Keratinocyte (primary cell): Measurements from ENCODE around the gene KCNIP3. TPM values are rescaled to one million over a fixed set of nuclear protein-coding genes. Genes with fewer than 3 reads are reported as not detected.
A peak's percentile ranks its signal among the peaks of the same experiment; 100 is the strongest.

Source experiments
- DNase-seq: peaks from one replicate; pipeline ENCODE4 v3.0.0-alpha.2; 2011; ENCODE audit warnings: low read depth, missing footprints, low spot score
- FAIRE-seq: peaks from 2 replicates; lab custom pipeline; 2011; peaks lifted over from hg19 to GRCh38; lab: Jason Lieb, UNC
- H2AFZ ChIP-seq: 2 replicates; pipeline ENCODE4 v1.6.0; 2012; ENCODE audit warnings: low read length, control low read depth, inconsistent platforms; ENCODE audit not compliant: control insufficient read depth
- H3K27ac ChIP-seq: 2 replicates; pipeline ENCODE4 v1.5.1; 2011; ENCODE audit warnings: low read length; ENCODE audit not compliant: control insufficient read depth, insufficient read depth
- H3K27me3 ChIP-seq: 3 replicates; pipeline ENCODE4 v1.6.0; 2011; ENCODE audit warnings: low read length; ENCODE audit not compliant: control insufficient read depth, insufficient read depth; ENCODE audit errors: extremely low read depth
- H3K36me3 ChIP-seq, 2 experiments: 2 replicates in 1 of 2; 3 replicates in 1 of 2; pipeline ENCODE4 v1.5.1; 2011; ENCODE audit warnings: low read length in 2 of 2, mild to moderate bottlenecking in 1 of 2; ENCODE audit not compliant: control insufficient read depth in 2 of 2, insufficient read depth in 2 of 2; ENCODE audit errors: extremely low read depth in 1 of 2
- H3K4me1 ChIP-seq: 3 replicates; pipeline ENCODE4 v1.5.1; 2011; ENCODE audit warnings: low read length; ENCODE audit not compliant: control insufficient read depth, insufficient read depth; ENCODE audit errors: extremely low read depth
- H3K4me2 ChIP-seq: 3 replicates; pipeline ENCODE4 v1.6.0; 2011; ENCODE audit warnings: low read depth, low read length; ENCODE audit not compliant: control insufficient read depth, insufficient read depth; ENCODE audit errors: extremely low read depth
- H3K4me3 ChIP-seq, 3 experiments: fragments of 200-600 bp in 1 of 3; sonication (generic) in 1 of 3; 2 replicates in 2 of 3; 3 replicates in 1 of 3; pipeline ENCODE4 v1.5.1; 2011 to 2016; ENCODE audit warnings: low read length in 3 of 3, mild to moderate bottlenecking in 3 of 3, control low read depth in 2 of 3, inconsistent platforms in 1 of 3, low read depth in 1 of 3, mixed read lengths in 1 of 3, mixed run types in 1 of 3, moderate library complexity in 1 of 3; ENCODE audit not compliant: control insufficient read depth in 2 of 3, insufficient read depth in 2 of 3; ENCODE audit errors: extremely low read depth in 1 of 3
- H3K79me2 ChIP-seq: 2 replicates; pipeline ENCODE4 v1.6.0; 2012; ENCODE audit warnings: low read length; ENCODE audit not compliant: control insufficient read depth, insufficient read depth
- H3K9ac ChIP-seq: 3 replicates; pipeline ENCODE4 v1.6.0; 2011; ENCODE audit warnings: low read length; ENCODE audit not compliant: control insufficient read depth, insufficient read depth; ENCODE audit errors: extremely low read depth
- H3K9me1 ChIP-seq: 3 replicates; pipeline ENCODE4 v1.6.0; 2011; ENCODE audit warnings: low read length; ENCODE audit not compliant: control insufficient read depth, insufficient read depth; ENCODE audit errors: extremely low read depth
- H3K9me3 ChIP-seq: 2 replicates; pipeline ENCODE4 v1.5.1; 2012; ENCODE audit warnings: low read depth, low read length; ENCODE audit not compliant: control insufficient read depth
- H4K20me1 ChIP-seq: 3 replicates; pipeline ENCODE4 v1.6.0; 2011; ENCODE audit warnings: low read length; ENCODE audit not compliant: control insufficient read depth, insufficient read depth; ENCODE audit errors: extremely low read depth
- CTCF ChIP-seq, 3 experiments: IDR thresholded peaks in 1 of 3; conservative IDR thresholded peaks in 1 of 3; optimal IDR thresholded peaks in 1 of 3; 2 replicates in 2 of 3; 3 replicates in 1 of 3; pipeline versions ENCODE3 to v1.5.1; 2011; ENCODE audit warnings: low read length in 3 of 3, mild to moderate bottlenecking in 3 of 3, moderate library complexity in 2 of 3, control low read depth in 1 of 3, inconsistent platforms in 1 of 3; ENCODE audit not compliant: insufficient read depth in 2 of 3; ENCODE audit errors: extremely low read depth in 1 of 3
- EZH2 ChIP-seq: IDR thresholded peaks from one replicate; pipeline ENCODE4 v1.6.1; 2012; ENCODE audit warnings: inconsistent platforms, mild to moderate bottlenecking, low read length, moderate library complexity
- dilution Hi-C: fragments of 300-500 bp; cut with MboI; formaldehyde crosslinking; loops from one replicate; pipeline ENCODE4 v1.7.0; 2020; ENCODE audit warnings: low sequenced_read_pairs; ENCODE audit not compliant: extremely low pct_ligation_motif_present
- polyA plus RNA-seq, 5 experiments: library from polyadenylated mRNA; depleted of rRNA in 3 of 5; stranded (reverse) in 3 of 5; stranded (forward) in 1 of 5; unstranded in 1 of 5; fragments of >200 nt; gene quantifications; 1 replicate in 1 of 5; 2 replicates in 3 of 5; 3 replicates in 1 of 5; pipeline versions ENCODE4 v1.2.1 to v1.2.3, GENCODE V29; 2011 to 2012; ENCODE audit warnings: missing spikeins in 2 of 5, low read depth in 1 of 5, low replicate concordance in 1 of 5

Gene KCNIP3
- polyA plus RNA-seq, 1 donor (not counting 4 experiments of a cell fraction or from before 2014, with no cell fraction given), result 0.66 TPM

DNA sequence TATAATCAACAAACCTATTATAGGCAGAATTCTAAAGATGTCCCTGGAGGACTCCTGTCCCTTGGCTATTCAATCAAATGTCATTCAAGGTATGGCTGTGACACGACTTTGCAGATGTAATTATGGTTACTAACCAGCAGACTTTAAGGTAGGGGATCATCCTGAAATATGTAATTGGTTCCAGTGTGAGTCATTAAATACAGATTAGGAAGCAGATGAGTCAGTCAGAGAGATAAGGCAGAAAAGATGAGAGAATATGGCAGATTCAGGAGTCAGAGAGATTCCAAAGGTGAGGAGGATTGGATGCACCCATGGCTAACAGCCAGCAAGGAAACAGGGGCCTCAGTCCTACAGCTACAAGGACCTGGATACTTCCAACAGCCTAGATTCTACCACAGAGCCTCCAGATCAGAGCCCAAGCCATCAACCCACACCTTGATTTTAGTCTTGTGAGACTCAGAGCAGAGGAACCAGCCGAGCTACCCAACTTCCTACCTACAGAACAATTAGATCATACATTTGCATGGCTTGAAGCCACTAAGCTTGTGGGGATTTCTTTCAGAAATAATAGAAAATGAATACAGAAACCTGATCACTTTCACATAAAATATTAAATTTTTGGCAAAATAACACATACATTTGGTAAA lies 34.1 kb upstream of the KCNIP3 start:
- H3K36me3 ChIP-seq, result no peaks in the 10 kb centered on the region
- peak overlapping the region; percentile 44 for H3K27ac ChIP-seq
- no peak for DNase-seq
- H3K9me3 ChIP-seq, result no peaks in the 10 kb centered on the region
- H3K4me3 ChIP-seq, result no peak overlapping the region
- H2AFZ ChIP-seq, result peak overlapping the region; percentile 90
- dilution Hi-C loops, result no loop called here
- H3K9ac ChIP-seq, result no peak overlapping the region
- no peaks in the 10 kb centered on the region for H3K27me3 ChIP-seq
- no peaks in the 10 kb centered on the region for H3K9me1 ChIP-seq
- TF ChIP-seq EZH2 (no peak), CTCF (optimal IDR thresholded peaks at IDR 0.05 in 1 of 3, IDR thresholded peaks at IDR 0.05 in 1 of 3, conservative IDR thresholded peaks at IDR 0.05 in 1 of 3; ENCODE audit: extremely low read depth in 1 of 3, insufficient read depth in 2 of 3, low read length in 3 of 3) (no peak)
- H3K4me2 ChIP-seq, result peak overlapping the region; percentile 29
- no peaks in the 10 kb centered on the region for H4K20me1 ChIP-seq
- FAIRE-seq, result peak; percentile 92
- H3K4me1 ChIP-seq, result peaks cover 37% of the 10 kb centered on the region
- H3K79me2 ChIP-seq, result no peaks in the 10 kb centered on the region

DNA sequence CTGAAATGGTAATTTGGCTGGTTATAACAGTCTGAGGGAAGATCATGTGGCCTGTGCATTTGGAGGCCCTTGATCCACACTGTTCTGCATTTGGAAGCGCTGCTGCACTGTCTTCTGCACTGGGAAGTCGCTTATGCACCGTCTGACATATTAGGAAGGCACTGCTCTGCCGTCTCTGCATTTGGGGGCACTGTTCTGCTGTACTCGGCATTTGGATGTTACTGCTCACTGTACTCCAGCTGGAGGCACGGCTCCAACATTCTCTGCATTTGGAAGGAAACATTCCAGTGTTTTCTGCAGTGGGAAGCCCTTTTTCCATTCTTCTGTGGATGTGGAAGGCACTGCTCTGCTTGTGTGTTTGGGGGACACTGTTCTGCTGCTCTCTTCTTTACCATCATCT lies 32.5 kb upstream of the KCNIP3 start:
- no peaks in the 10 kb centered on the region for H3K79me2 ChIP-seq
- H3K4me3 ChIP-seq, result no peak overlapping the region
- H3K9me1 ChIP-seq, result no peaks in the 10 kb centered on the region
- H4K20me1 ChIP-seq, result no peaks in the 10 kb centered on the region
- no peaks in the 10 kb centered on the region for H3K9me3 ChIP-seq
- H3K4me1 ChIP-seq, result peaks cover 31% of the 10 kb centered on the region
- no peak overlapping the region for H2AFZ ChIP-seq
- no peak for FAIRE-seq
- no peaks in the 10 kb centered on the region for H3K27me3 ChIP-seq
- dilution Hi-C loops, result no loop called here
- no peak for TF ChIP-seq CTCF (optimal IDR thresholded peaks at IDR 0.05 in 1 of 3, IDR thresholded peaks at IDR 0.05 in 1 of 3, conservative IDR thresholded peaks at IDR 0.05 in 1 of 3; ENCODE audit: extremely low read depth in 1 of 3, insufficient read depth in 2 of 3, low read length in 3 of 3)
- no peak for TF ChIP-seq EZH2
- DNase-seq, result no peak
- no peak overlapping the region for H3K4me2 ChIP-seq
- H3K9ac ChIP-seq, result no peak overlapping the region
- H3K36me3 ChIP-seq, result no peaks in the 10 kb centered on the region
- no peak overlapping the region for H3K27ac ChIP-seq
